Stimulated activated CD4-positive, alpha-beta T cell treated with anti-CD3 and anti-CD28 coated beads, TNF-alpha, amount 100 ng/mL, for 48 hours (primary cell): ENCODE results near the gene TPMT.
"Not testable (repeated sequence)": the region's sequence is repeated elsewhere in the genome, so short reads cannot be mapped to it uniquely, and the experiment has no call there.

Experiments
- DNase-seq, 3 donors: peaks; one replicate each; pipeline ENCODE4 v3.0.0-alpha.2; 2020; ENCODE audit warnings: low read depth in 3 of 3

TPMT gene

GRCh38 chr6:18154507-18155149 is at the start of gene TPMT:
TSS of gene TPMT (minus strand) at chr6:18155077. CDS start at chr6:18149127, 5,950 bp downstream.
- DNase-seq: no peak

- DNase-seq: no peak
Observed at GRCh38 chr6:18203786-18204185, 48.9 kb upstream of the TPMT start.

- no peak for DNase-seq
Observed at GRCh38 chr6:18192026-18192425, 37.1 kb upstream of the TPMT start.

GRCh38 chr6:18189196-18189595 is 34.3 kb upstream of the TPMT start:
- DNase-seq: no peak

GRCh38 chr6:18187701-18188100 is 32.8 kb upstream of the TPMT start:
- DNase-seq: no peak

- no peak for DNase-seq
Observed at GRCh38 chr6:18186540-18187250, 31.8 kb upstream of the TPMT start.

GRCh38 chr6:18186033-18186432 is 31.2 kb upstream of the TPMT start:
- DNase-seq: no peak

GRCh38 chr6:18185624-18186023 is 30.7 kb upstream of the TPMT start:
- DNase-seq: no peak

GRCh38 chr6:18183766-18184165 is 28.9 kb upstream of the TPMT start:
- no peak for DNase-seq

GRCh38 chr6:18182568-18182967 is 27.7 kb upstream of the TPMT start:
- no peak for DNase-seq

GRCh38 chr6:18179770-18180356 is 25.0 kb upstream of the TPMT start:
- no peak for DNase-seq

- no peak for DNase-seq
Observed at GRCh38 chr6:18178960-18179615, 24.2 kb upstream of the TPMT start.

GRCh38 chr6:18177286-18177965 is 22.5 kb upstream of the TPMT start:
- DNase-seq: no peak

GRCh38 chr6:18176198-18176597 is 21.3 kb upstream of the TPMT start:
- DNase-seq: not testable (repeated sequence)

- no peak for DNase-seq
Observed at GRCh38 chr6:18171871-18172270, 17.0 kb upstream of the TPMT start.

GRCh38 chr6:18168264-18168663 is 13.4 kb upstream of the TPMT start:
- DNase-seq: no peak

GRCh38 chr6:18166312-18167036 is 11.6 kb upstream of the TPMT start:
- no peak for DNase-seq

- no peak for DNase-seq
Observed at GRCh38 chr6:18165751-18166150, 10.9 kb upstream of the TPMT start.

- no peak for DNase-seq
Observed at GRCh38 chr6:18162401-18162800, 7.5 kb upstream of the TPMT start.

- DNase-seq: no peak
Observed at GRCh38 chr6:18161431-18161830, 6.6 kb upstream of the TPMT start.

GRCh38 chr6:18160911-18161310 is 6.0 kb upstream of the TPMT start:
- no peak for DNase-seq
